ENCODE results near the gene CWC27. TPM values are rescaled to one million over a fixed set of nuclear protein-coding genes. Genes with fewer than 3 reads are reported as not detected.

The CWC27 gene
- total and polyA plus RNA-seq, 9 of the 15 experiments (the other 6 are each of a cell fraction or from before 2014, with no cell fraction given), result 19.7 to 49.3 (median 38.3) TPM

- ATAC-seq (no peak), DNase-seq (ENCODE audit: extremely low read depth in 1 of 4, low spot score in 3 of 4) (no peak), FAIRE-seq (no peak)
- no peak overlapping the region for H3K27ac ChIP-seq (ENCODE audit: extremely low read depth, low read depth, low read length)
- ChIA-PET POLR2A (no interaction called here), CTCF (ENCODE audit: low intra/inter-chr PET ratio) (no interaction called here)
- no peaks in the 10 kb centered on the region for H3K4me1 ChIP-seq (replicated peaks in 1 of 2; ENCODE audit: control insufficient read depth in 2 of 2, insufficient read depth in 2 of 2, low read length in 2 of 2)
- in situ Hi-C loops (cut with MboI) (no loop called here), intact Hi-C loops (cut with micrococcal nuclease) (no loop called here)
- 95% methylated on average over 1 of the region's 1 CpG for WGBS (ENCODE audit: insufficient coverage, low coverage, missing lambda C conversion rate)
- H4K20me1 ChIP-seq (replicated peaks; ENCODE audit: control insufficient read depth, insufficient read depth, low read length), result no peaks in the 10 kb centered on the region
- TF ChIP-seq ZNF398 (CRISPR knock-in tag; IDR thresholded peaks at IDR 0.05) (no peak), FOXM1 (IDR thresholded peaks at IDR 0.05; ENCODE audit: low read depth) (no peak), FOXM1 (CRISPR knock-in tag; IDR thresholded peaks at IDR 0.05; ENCODE audit: low read depth) (no peak)
- H3K9ac ChIP-seq (ENCODE audit: insufficient read depth in 1 of 2, low read depth in 2 of 2, low read length in 2 of 2), result no peak overlapping the region
- no TSS peak for BruUV-seq (replicated peaks)
- H3K4me3 ChIP-seq, result no peak overlapping the region
- no peaks in the 10 kb centered on the region for H3K9me3 ChIP-seq (replicated peaks; ENCODE audit: control insufficient read depth, insufficient read depth, low read depth, low read length)
- H3K9me1 ChIP-seq (ENCODE audit: control insufficient read depth, insufficient read depth, low read length), result no peaks in the 10 kb centered on the region
- H3K4me2 ChIP-seq (ENCODE audit: insufficient read depth, low read length), result no peak overlapping the region
- H3K27me3 ChIP-seq (ENCODE audit: control insufficient read depth in 2 of 2, insufficient read depth in 2 of 2, low read length in 2 of 2), result no peaks in the 10 kb centered on the region
- H3K36me3 ChIP-seq (ENCODE audit: control insufficient read depth, insufficient read depth, low read length), result peaks cover 40% of the 10 kb centered on the region
- no peaks in the 10 kb centered on the region for H3K79me2 ChIP-seq (ENCODE audit: control insufficient read depth, insufficient read depth, low read length)
- H2AFZ ChIP-seq (ENCODE audit: low read depth, low read length), result no peak overlapping the region
Observed at GRCh38 chr5:64742411-64742810, 26.3 kb upstream of the CWC27 start.

- no peak for TF ChIP-seq FOXO4 (CRISPR knock-in tag; IDR thresholded peaks at IDR 0.05)
- TF ChIP-seq CBX2 (IDR thresholded peaks at IDR 0.05; ENCODE audit: insufficient read depth, low read length, poor library complexity, severe bottlenecking), result no peak
- TF ChIP-seq CC2D1A (IDR thresholded peaks at IDR 0.05), result no peak
- no peak for TF ChIP-seq ZNF274 (IDR thresholded peaks at IDR 0.05; ENCODE audit: borderline replicate concordance, low read depth, low read length)
- no peak for TF ChIP-seq TFAP4 (CRISPR knock-in tag; IDR thresholded peaks at IDR 0.05; ENCODE audit: borderline replicate concordance)
- no peak for TF ChIP-seq ZNF282 (CRISPR knock-in tag; IDR thresholded peaks at IDR 0.05)
- no peak for TF ChIP-seq ZNF23 (CRISPR knock-in tag; IDR thresholded peaks at IDR 0.05)
- TF ChIP-seq KDM4B (IDR thresholded peaks at IDR 0.05; ENCODE audit: borderline replicate concordance in 2 of 2, low read depth in 1 of 2), result no peak
- TF ChIP-seq ZNF57 (CRISPR knock-in tag; IDR thresholded peaks at IDR 0.05), result no peak
Observed at GRCh38 chr5:64742821-64743220, 25.9 kb upstream of the CWC27 start.

More at GRCh38 chr5:64742821-64743220, 25.9 kb upstream of the CWC27 start:
- no peaks in the 10 kb centered on the region for H3K4me1 ChIP-seq (replicated peaks in 1 of 2; ENCODE audit: control insufficient read depth in 2 of 2, insufficient read depth in 2 of 2, low read length in 2 of 2)
- no peaks in the 10 kb centered on the region for H3K27me3 ChIP-seq (ENCODE audit: control insufficient read depth in 2 of 2, insufficient read depth in 2 of 2, low read length in 2 of 2)
- H4K20me1 ChIP-seq (replicated peaks; ENCODE audit: control insufficient read depth, insufficient read depth, low read length), result no peaks in the 10 kb centered on the region
- no peaks in the 10 kb centered on the region for H3K9me3 ChIP-seq (replicated peaks; ENCODE audit: control insufficient read depth, insufficient read depth, low read depth, low read length)
- in situ Hi-C loops (cut with MboI) (no loop called here), intact Hi-C loops (cut with micrococcal nuclease) (no loop called here)
- no peak overlapping the region for H2AFZ ChIP-seq (ENCODE audit: low read depth, low read length)
- no peak overlapping the region for H3K4me3 ChIP-seq
- no peak for DNase-seq (ENCODE audit: extremely low read depth in 1 of 4, low spot score in 3 of 4)
- no peaks in the 10 kb centered on the region for H3K9me1 ChIP-seq (ENCODE audit: control insufficient read depth, insufficient read depth, low read length)
- ChIA-PET CTCF (ENCODE audit: low intra/inter-chr PET ratio) (no interaction called here), POLR2A (no interaction called here)
- no peak for FAIRE-seq
- peaks cover 38% of the 10 kb centered on the region for H3K36me3 ChIP-seq (ENCODE audit: control insufficient read depth, insufficient read depth, low read length)
- H3K4me2 ChIP-seq (ENCODE audit: insufficient read depth, low read length), result no peak overlapping the region
- BruUV-seq (replicated peaks), result no TSS peak
- H3K79me2 ChIP-seq (ENCODE audit: control insufficient read depth, insufficient read depth, low read length), result no peaks in the 10 kb centered on the region
- no peak overlapping the region for H3K27ac ChIP-seq (ENCODE audit: extremely low read depth, low read depth, low read length)
- ATAC-seq, result no peak
- H3K9ac ChIP-seq (ENCODE audit: insufficient read depth in 1 of 2, low read depth in 2 of 2, low read length in 2 of 2), result no peak overlapping the region

Data from K562 (cell line).